Mesothelial cell of epicardium (in vitro differentiated cells): ENCODE results near the gene GRAMD1A. TPM values are rescaled to one million over a fixed set of nuclear protein-coding genes. Genes with fewer than 3 reads are reported as not detected.
"Not testable (repeated sequence)": the region's sequence is repeated elsewhere in the genome, so short reads cannot be mapped to it uniquely, and the experiment has no call there.

Source experiments
- DNase-seq, 2 experiments: peaks; one replicate each; pipeline ENCODE4 v3.0.0; 2021; ENCODE audit warnings: low spot score in 2 of 2; ENCODE audit not compliant: unreplicated experiment in 2 of 2
- H3K27ac Mint-ChIP-seq: 2 replicates; pipeline ENCODE4 v1.8.0; 2021; ENCODE audit warnings: mixed read lengths
- H3K27me3 Mint-ChIP-seq: 2 replicates; pipeline ENCODE4 v1.8.0; 2021; ENCODE audit warnings: low read depth, mixed read lengths
- H3K36me3 Mint-ChIP-seq: 2 replicates; pipeline ENCODE4 v1.8.0; 2021; ENCODE audit warnings: mixed read lengths
- H3K4me1 Mint-ChIP-seq: 2 replicates; pipeline ENCODE4 v1.8.0; 2021; ENCODE audit warnings: mixed read lengths
- H3K4me3 Mint-ChIP-seq: 2 replicates; pipeline ENCODE4 v1.8.0; 2021; ENCODE audit warnings: mild to moderate bottlenecking, moderate library complexity, mixed read lengths
- H3K9me3 Mint-ChIP-seq: 2 replicates; pipeline ENCODE4 v1.8.0; 2021; ENCODE audit warnings: mixed read lengths
- total RNA-seq: library from RNA; stranded (reverse); gene quantifications from 3 replicates; pipeline ENCODE4 v1.2.1, GENCODE V29; 2021
- TF ChIP-seq, protein P1 (sequence below): fragments of 200-600 bp; sonication (generic); IDR thresholded peaks from one replicate; pipeline ENCODE4 v1.5.0; 2021; ENCODE audit warnings: antibody characterized with exemption; ENCODE audit not compliant: unreplicated experiment

Gene GRAMD1A
- total RNA-seq, 1 donor from 2014 or later, result 129 TPM

DNA sequence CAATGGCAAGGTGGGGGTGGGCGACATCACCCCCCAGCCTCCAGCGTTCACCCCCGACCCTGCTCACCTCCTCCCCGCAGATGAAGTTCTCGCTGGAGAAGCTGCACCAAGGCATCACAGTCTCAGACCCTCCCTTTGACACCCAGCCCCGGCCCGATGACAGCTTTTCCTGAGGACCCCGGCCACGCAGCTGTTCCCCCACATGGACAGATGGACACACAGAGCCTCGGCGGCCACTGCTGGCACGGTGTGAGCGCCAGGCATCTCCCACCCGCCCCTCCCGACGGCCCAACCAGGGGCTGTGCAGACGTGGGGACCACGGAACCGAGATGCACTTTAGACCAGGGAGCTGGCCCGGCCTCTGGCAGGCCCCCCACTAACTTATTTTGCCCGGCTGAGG, 25.8 kb downstream of the GRAMD1A start:
- Mint-ChIP-seq H3K36me3 (peaks cover 24% of the 10 kb centered on the region), H3K27me3 (peaks cover 10% of the 10 kb centered on the region), H3K4me1 (no peaks in the 10 kb centered on the region), H3K27ac (no peak overlapping the region), H3K4me3 (no peak overlapping the region), H3K9me3 (no peaks in the 10 kb centered on the region)
- TF ChIP-seq, protein P1, sequence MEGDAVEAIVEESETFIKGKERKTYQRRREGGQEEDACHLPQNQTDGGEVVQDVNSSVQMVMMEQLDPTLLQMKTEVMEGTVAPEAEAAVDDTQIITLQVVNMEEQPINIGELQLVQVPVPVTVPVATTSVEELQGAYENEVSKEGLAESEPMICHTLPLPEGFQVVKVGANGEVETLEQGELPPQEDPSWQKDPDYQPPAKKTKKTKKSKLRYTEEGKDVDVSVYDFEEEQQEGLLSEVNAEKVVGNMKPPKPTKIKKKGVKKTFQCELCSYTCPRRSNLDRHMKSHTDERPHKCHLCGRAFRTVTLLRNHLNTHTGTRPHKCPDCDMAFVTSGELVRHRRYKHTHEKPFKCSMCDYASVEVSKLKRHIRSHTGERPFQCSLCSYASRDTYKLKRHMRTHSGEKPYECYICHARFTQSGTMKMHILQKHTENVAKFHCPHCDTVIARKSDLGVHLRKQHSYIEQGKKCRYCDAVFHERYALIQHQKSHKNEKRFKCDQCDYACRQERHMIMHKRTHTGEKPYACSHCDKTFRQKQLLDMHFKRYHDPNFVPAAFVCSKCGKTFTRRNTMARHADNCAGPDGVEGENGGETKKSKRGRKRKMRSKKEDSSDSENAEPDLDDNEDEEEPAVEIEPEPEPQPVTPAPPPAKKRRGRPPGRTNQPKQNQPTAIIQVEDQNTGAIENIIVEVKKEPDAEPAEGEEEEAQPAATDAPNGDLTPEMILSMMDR, result no peak
- DNase-seq, result no peak

DNA sequence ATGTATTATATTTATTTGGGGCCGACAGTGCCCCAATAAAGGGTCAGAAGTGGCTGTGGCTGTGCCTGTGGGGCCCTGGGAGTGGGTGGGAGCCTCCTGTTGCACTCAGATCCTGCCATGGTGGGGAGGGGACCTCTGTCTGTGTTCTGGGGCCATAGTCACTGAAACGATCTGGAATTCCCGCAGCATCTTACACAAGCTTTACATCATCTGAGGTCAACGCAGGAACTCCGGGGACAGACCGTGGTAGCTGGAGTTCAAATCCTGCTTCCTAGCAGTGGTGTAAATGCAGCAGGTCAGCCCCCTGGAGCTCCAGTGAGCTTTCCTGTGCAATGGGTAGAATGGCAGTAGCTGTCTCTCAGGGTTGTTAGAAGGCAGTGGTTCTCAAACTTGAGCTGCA, 26.3 kb downstream of the GRAMD1A start:
- TF ChIP-seq, protein P1, result no peak

DNA sequence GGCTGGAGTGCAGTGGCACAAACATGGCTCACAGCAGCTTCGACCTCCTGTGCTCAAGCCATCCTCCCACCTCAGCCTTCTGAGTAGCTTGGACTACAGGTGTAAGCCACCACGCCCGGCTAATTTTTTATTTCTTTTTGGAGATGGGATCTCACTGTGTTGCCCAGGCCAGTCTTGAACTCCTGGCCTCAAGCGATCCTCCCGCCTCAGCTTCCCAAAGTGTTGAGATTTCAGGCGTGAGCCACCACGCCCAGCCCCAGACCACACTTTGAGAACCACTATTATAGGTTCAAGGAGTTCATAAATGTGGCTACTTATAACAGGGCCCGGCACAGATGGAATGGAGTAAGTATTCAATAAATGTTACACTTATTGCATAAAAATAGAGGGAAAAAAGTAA, 26.9 kb downstream of the GRAMD1A start:
- Mint-ChIP-seq H3K36me3 (peaks cover 22% of the 10 kb centered on the region), H3K9me3 (no peaks in the 10 kb centered on the region), H3K27ac (no peak overlapping the region), H3K27me3 (peaks cover 21% of the 10 kb centered on the region), H3K4me1 (peaks cover 7% of the 10 kb centered on the region), H3K4me3 (no peak overlapping the region)
- TF ChIP-seq, protein P1, result no peak
- no peak for DNase-seq

More for the DNA sequence above, 26.3 kb downstream of the GRAMD1A start:
- peaks cover 15% of the 10 kb centered on the region for H3K27me3 Mint-ChIP-seq
- no peak overlapping the region for H3K4me3 Mint-ChIP-seq
- no peak for DNase-seq
- H3K9me3 Mint-ChIP-seq, result no peaks in the 10 kb centered on the region
- peaks cover 4% of the 10 kb centered on the region for H3K4me1 Mint-ChIP-seq
- peaks cover 22% of the 10 kb centered on the region for H3K36me3 Mint-ChIP-seq
- H3K27ac Mint-ChIP-seq, result no peak overlapping the region

DNA sequence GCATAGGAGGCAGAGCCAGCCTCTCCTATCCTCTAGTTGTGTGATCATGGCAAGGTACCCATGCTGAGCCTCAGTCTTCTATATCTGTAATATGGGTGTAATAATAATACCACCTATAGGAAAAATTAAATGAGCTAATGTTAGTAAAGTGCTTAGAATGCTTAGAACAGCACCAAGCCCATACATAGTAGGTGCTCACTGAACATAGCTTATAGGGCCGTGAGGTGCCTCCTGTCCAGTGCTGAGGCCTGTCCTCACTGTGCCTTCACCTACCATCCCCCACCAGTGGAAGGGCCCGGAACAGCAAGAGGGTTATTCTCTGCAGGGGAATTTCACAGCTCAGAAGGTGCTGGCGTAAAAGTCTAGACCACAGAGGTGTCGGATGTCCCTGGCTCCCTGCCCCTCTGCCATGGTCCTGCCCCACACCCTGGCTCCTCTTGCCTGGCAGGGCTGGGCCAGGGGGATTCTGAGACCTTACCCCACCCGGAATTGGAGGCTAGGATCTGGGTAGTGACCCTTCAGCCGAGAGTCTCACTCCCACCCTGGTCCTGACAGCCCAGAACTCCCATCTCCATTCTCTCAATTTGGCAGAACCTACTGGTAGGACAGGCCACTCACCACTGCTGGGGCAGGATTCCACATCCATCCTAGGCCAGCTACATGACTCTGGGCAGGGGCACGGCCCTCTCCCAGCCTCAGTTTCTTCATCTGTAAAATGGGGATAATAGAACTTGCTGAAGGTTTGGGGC, 27.9 kb downstream of the GRAMD1A start:
- H3K27ac Mint-ChIP-seq, result no peak overlapping the region
- peak overlapping the region; percentile 20 for H3K4me3 Mint-ChIP-seq
- H3K27me3 Mint-ChIP-seq, result peaks cover 31% of the 10 kb centered on the region
- peaks cover 7% of the 10 kb centered on the region for H3K4me1 Mint-ChIP-seq
- no peaks in the 10 kb centered on the region for H3K9me3 Mint-ChIP-seq
- TF ChIP-seq, protein P1, result no peak
- no peak for DNase-seq
- peaks cover 22% of the 10 kb centered on the region for H3K36me3 Mint-ChIP-seq

DNA sequence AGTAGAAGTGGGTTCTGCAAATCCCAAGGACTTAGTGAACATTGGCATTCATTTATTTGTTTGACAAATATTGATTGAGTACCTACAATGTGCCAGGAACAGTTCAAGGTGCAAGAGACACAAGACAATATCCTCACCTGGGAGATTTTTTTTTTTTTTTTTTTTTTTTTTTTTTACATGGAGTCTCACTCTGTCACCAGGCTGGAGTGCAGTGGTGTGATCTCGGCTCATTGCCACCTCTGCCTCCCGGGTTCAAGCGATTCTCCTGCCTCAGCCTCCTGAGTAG, 28.4 kb downstream of the GRAMD1A start:
- Mint-ChIP-seq H3K36me3 (peaks cover 24% of the 10 kb centered on the region), H3K27me3 (peaks cover 36% of the 10 kb centered on the region), H3K4me3 (peak overlapping the region; percentile 20)
- not testable (repeated sequence) for H3K9me3 Mint-ChIP-seq, DNase-seq, H3K27ac Mint-ChIP-seq, H3K4me1 Mint-ChIP-seq

DNA sequence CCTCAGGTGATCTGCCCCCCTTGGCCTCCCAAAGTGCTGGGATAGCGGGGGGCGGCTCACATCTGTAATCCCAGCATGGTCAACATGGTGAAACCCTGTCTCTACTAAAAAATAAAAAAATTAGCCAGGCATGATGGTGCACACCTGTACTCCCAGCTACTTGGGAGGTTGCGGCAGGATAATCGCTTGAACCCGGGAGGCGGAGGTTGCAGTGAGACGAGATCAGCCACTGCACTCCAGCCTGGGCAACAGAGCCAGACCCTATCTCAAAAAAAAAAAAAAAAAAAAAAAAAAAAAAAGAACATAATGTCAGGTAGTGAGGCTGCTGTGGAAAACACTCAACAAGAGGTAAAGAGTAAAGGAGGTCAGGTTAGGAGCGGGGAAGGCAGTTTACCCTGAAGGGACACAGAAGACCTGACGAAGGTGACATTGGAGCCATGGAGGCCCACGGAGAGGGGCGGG, 29.2 kb downstream of the GRAMD1A start:
- Mint-ChIP-seq H3K4me3 (peak overlapping the region; percentile 49), H3K36me3 (peaks cover 21% of the 10 kb centered on the region), H3K27me3 (peaks cover 42% of the 10 kb centered on the region)
- H3K9me3 Mint-ChIP-seq, H3K4me1 Mint-ChIP-seq, DNase-seq, H3K27ac Mint-ChIP-seq: not testable (repeated sequence)
